ENCODE results near the gene POC1B.
A peak's percentile ranks its signal among the peaks of the same experiment; 100 is the strongest.

The POC1B gene

GRCh38 chr12:89538897-89539296 is 13.1 kb upstream of the POC1B start:
- DNase-seq = no peak

DNA sequence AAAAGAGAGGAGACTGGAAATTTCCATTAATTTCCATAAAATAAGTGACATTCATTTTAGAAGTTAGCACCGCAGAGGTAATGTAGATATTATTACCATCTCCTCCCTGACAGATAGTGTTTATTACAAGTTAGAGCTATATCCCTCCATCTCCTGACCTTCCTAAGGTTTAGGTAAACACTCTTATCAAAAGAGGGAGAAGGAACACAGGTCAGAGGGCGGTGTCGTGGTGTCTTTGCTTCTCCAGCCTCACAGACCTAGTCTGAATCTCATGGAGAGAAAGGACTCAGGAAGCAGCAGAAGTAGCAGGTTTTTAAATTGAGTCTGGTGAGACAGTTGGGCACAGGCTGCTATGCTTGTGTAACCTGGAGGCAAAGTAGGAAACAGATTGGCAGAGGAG is 11.5 kb upstream of the POC1B start:
- DNase-seq = no peak

DNA sequence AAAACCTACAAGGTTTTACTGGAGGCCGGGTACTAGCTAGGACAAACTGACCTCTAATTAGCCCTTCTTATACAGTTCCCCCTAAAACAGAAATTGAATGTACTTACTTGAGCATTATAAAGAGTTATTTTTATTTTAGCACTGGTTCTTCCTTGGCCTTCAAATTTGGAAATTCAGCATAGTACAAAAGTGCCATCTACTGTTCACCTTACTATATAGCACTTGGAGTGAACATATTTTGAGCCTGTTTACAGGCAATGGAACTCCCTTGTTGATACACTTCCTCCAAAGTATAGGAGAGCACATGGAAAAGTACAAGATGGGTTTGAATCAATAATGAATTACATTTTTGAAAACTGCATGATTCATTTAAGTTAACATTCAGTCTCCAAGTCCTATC is 3.9 kb upstream of the POC1B start:
- DNase-seq = peak in 1 of 2 donors; percentile 87

GRCh38 chr12:89528434-89528833 is 2.6 kb upstream of the POC1B start:
- DNase-seq = no peak

DNA sequence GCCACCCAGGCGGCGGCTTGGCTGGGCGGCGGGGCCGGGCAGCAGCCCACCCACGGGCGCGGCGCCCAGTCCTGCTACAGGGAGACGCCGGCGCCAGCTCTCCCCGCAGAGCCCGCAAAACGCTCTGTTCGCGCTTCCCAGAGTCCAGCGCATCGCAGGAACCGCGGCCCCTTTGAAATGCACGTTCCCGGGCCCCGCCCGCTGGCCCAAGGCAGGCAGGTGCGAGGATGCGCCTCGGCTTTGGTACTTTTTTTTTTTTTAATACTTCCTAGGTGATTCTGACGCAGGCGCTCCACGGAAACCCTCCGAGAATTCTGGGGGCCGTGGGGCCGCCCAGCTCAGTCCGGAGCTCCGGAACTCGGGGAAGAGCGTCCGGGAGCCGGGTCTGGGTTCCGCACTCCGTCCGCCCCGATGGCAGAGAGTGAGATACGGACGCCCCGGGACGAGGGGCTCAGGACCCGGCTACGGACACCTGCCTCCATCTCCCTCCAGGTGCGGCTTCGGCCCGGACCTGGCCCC is 483 bp downstream of the POC1B start:
- peak in 1 of 2 donors; percentile 51 for DNase-seq

DNA sequence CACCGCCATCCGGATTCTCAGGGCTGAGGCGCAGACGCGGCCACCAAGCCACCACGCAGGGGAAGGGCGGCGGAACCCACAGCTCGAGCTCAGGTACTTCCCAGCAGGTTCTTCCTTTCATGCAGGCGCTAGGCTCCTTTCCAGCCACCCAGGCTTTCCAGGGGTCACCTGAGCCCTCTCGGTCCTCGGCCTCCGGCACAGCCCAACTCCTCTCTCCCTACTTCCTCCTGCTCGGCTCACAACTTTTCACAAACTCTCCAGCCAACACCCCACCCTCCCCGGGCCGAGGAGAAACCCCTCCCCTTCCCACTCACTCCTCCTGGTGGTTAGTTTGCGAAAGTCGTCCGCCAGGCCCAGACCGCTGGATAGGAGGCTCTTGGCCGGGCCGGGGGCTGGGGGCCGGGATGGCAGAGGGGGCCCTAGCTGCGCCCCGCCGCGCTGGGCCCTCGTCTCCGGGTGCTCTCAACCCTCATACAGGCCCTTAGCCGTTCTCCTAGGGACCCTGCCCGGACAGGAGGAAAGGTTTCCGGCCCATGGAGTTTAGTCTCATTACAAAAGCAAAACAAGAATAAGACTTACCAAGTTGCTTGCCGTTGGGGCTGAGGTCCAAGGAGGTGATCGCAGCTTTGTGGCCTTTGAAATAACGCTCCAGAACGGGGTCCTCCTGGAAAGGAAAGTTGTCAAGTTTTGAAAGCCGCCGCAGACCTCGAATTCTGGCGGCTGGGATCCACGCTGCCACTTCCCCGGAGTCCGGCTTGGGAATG is 1.1 kb downstream of the POC1B start, which contains the start of gene GALNT4:
Gene GALNT4 (minus strand): TSS at position 256 of the 764 bp plus-strand sequence. CDS start 247 bp downstream, at position 9.
- DNase-seq = peak; percentile 75 to 85

- no peak for DNase-seq
Observed at GRCh38 chr12:89523843-89524540, 1.9 kb downstream of the POC1B start.

DNA sequence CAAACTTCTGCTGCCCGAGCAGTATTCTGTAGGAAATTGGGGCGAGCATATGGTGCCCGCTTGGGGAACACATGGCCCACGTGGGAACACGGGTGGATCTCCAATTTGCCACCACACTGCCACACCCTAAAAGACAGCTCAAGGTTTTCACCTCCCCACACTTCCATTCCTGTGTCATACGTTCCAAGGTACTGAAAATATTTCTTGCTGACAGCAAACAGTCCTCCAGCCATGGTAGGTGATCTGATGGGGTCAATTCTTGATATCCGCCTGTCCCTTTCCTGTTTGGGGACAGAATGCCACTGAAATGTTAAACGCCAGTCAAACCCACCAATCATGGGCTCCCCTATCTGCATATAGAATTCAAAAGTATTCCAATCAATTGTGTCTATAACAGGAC is 2.5 kb downstream of the POC1B start:
- no peak for DNase-seq

DNA sequence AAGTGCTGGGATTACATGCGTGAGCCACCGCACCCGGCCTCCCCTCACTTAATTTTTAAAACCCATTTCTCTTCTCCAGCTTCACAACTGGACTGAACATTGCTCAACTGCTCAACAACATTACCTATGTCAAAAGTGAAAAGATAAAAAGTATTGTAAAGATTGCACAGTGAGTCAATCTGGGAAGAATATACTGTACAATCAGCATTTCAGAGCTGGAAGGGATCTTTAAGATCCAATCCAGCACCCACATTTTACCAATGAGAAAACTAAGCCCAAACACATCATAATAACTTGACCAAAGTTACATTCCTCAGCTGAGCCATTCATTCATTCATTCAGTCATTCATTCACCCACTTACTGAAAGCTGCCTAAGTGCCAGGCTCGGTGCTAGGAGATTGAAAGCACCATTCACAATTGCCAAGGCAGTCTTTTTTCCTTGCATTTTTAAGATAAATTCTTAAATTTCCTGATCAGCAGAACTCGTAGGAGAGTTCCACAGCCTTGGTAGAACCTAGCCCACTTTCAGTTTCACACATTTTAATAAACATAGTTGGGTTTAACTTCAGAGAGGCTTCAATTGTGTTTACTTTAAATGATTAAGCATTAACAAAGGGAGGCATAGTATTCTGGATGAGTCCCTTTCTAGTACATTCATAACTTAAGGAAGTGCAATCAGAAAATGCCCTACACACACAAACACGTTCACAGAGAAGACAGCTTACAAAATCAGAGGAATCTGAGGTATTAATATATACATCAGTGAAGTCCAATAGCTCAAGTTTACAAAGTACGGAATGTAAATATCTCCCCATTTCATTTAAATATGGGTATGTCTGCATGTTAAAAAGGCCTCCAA is 4.3 kb downstream of the POC1B start:
- DNase-seq = no peak

GRCh38 chr12:89517720-89518119 is 8.1 kb downstream of the POC1B start:
- DNase-seq = no peak

- DNase-seq = no peak
Observed at GRCh38 chr12:89516633-89517032, 9.2 kb downstream of the POC1B start.

DNA sequence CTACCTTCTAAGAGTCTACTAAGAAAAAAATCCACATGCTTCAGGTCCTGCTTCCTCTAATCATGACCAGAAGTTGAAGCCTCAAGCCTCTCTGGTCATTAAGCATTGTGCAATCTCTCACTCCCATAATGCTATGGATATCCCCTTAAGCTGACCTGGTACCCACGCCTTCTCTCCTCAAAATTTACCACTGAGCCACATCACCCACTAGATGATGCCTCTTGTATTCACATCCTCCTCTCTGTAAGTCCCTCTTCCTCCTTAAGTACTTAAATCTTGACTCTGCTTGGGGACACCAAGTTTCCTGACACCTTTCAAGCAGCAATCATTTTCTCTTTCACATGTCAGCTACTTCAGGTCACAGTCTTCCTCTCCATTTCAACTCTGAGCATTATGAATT is 11.1 kb downstream of the POC1B start:
- DNase-seq = no peak

DNA sequence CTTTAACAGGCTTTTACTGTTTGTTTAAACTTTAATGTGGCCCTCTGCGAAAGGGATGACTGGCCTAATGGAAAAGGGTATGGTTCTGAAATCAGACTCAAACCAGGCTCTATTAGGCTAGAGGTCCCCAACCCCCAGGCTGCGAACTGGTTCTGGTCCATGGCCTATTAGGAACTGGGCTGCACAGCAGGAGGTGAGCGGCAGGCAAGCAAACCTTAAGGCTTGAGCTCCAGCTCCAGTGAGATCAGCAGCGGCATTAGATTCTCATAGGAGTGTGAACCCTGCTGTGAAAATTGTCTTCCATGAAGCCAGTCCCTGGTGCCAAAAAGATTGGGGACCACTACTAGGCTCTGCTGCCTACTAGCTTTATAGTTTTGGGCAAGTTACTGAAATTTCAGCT is 12.3 kb downstream of the POC1B start:
- DNase-seq = no peak

GRCh38 chr12:89507015-89507824 is 18.6 kb downstream of the POC1B start:
- no peak for DNase-seq

GRCh38 chr12:89506050-89506449 is 19.8 kb downstream of the POC1B start:
- DNase-seq = no peak

- peak in 1 of 2 donors; percentile 8 for DNase-seq
Observed at GRCh38 chr12:89504560-89505346, 21.1 kb downstream of the POC1B start.

DNA sequence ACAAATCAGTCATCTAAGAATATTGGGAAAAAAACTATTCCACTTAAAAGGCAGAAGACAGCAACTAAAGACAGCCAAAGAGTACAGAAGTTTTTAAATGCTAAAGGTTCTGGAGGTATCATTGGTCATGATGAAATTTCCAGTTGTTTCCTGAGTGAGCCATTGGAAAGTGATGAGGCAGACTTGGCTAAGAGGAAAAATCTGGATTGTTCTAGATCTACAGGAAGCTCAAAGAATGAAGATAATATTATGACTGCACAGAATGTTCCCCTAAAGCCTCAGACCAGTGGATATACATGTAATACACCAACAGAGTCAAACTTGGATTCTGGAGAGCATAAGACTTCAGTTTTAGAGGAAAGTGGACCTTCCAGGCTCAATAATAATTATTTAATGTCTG is 24.1 kb downstream of the POC1B start:
- DNase-seq = no peak

GRCh38 chr12:89499857-89500256 is 26.0 kb downstream of the POC1B start:
- DNase-seq = no peak

DNA sequence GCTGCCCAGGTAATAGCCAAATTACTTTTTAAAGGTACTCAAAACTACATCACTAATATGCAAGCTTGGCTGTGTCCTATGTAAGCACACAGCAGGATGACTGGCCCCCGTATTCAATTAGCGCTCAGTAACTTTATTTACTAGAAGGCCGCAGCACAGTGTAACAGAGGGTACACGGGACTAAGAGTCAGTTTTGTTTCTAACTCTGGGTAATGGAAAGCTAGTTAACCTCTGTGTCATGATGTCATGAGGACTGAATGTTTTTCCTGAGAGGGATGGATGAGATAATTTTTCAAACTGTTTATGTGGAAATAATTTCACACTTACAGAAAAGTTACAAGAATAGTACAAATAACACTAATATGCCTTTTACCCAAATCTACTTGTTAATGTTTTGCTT is 28.4 kb downstream of the POC1B start:
- DNase-seq = no peak

- no peak for DNase-seq
Observed at GRCh38 chr12:89497005-89497404, 28.8 kb downstream of the POC1B start.

Measured in hippocampal formation (tissue), 2 donors.